Right cardiac atrium (tissue), 5 donors: ENCODE data around the gene CNST. TPM values are rescaled to one million over a fixed set of nuclear protein-coding genes. Genes with fewer than 3 reads are reported as not detected.
A peak's percentile ranks its signal among the peaks of the same experiment; 100 is the strongest.

Source experiments
- ATAC-seq, 2 donors: fragments of 200-7000 bp; cut with Tn5 transposase; one replicate each; pipeline versions ENCODE4 v1.8.0 to v1.9.1; 2020; ENCODE audit warnings: moderate library complexity in 2 of 2, mild to moderate bottlenecking in 1 of 2
- DNase-seq, 3 donors: peaks; one replicate each; pipeline ENCODE4 v3.0.0-alpha.2; 2020
- H3K27ac ChIP-seq: one replicate; pipeline ENCODE4 v1.5.1; 2013; ENCODE audit warnings: mild to moderate bottlenecking, low read length, control low read depth, moderate library complexity
- H3K27me3 ChIP-seq: one replicate; pipeline ENCODE4 v1.6.1; 2013; ENCODE audit not compliant: control insufficient read depth, insufficient read depth
- H3K4me1 ChIP-seq: one replicate; pipeline ENCODE4 v1.6.1; 2013; ENCODE audit warnings: low read length; ENCODE audit not compliant: control insufficient read depth, insufficient read depth
- H3K4me3 ChIP-seq: one replicate; pipeline ENCODE4 v1.5.1; 2013; ENCODE audit warnings: low read length, control low read depth
- H3K9me3 ChIP-seq: one replicate; pipeline ENCODE4 v1.6.1; 2013; ENCODE audit warnings: low read length; ENCODE audit not compliant: control insufficient read depth
- WGBS: extraction: QIAGEN DNeasy Blood & Tissue Kit; methylation state at CpG from one replicate; pipeline ENCODE4 v1.1.7; 2013; 5-methylcytosine and 5-hydroxymethylcytosine counted together
- intact Hi-C, 4 donors: fragments of 100-400 bp; cut with DNase I; formaldehyde crosslinking; loops; one replicate each; pipeline versions ENCODE4 v1.11.0 to v1.14.0; 2022 to 2023
- polyA plus RNA-seq: library from polyadenylated mRNA; stranded (reverse); fragments of 200-250 nt; gene quantifications from one replicate; pipeline ENCODE4 v1.2.3, GENCODE V29; 2013
- total RNA-seq, 4 donors: library from RNA; stranded (reverse); fragmentation: NEBNext Ultra II Directional; extraction: Animal tissue kit (Norgen Biotek cat#: 25700); gene quantifications; one replicate each; pipeline ENCODE4 v1.2.1, GENCODE V29; 2021
- donor health status: healthy with polysubstance abuse.
- donor health status: DM: no; HTN: yes; CAD: no.
- donor health status: DM: no; HTN: no; CAD: no.
- donor health status: DM: no; HTN: yes; CAD: no; lungs with severe emphysema.
- donor health status: DM: yes; HTN: yes; CAD: no.

CNST gene
- total and polyA plus RNA-seq, 5 donors: 7.3 to 32.6 (median 19.7) TPM

- Histone ChIP-seq H3K4me3 (peak overlapping the region; percentile 33), H3K4me1 (peaks cover 2% of the 10 kb centered on the region)
- peak; percentile 38 to 68 for ATAC-seq
Measured at GRCh38 chr1:246647513-246647912, 81.3 kb downstream of the CNST start.

GRCh38 chr1:246651012-246651695 lies 84.9 kb downstream of the CNST start:
- peak overlapping the region; percentile 52 for H3K27ac ChIP-seq
- H3K9me3 ChIP-seq: no peaks in the 10 kb centered on the region
- no peaks in the 10 kb centered on the region for H3K27me3 ChIP-seq
- ATAC-seq (no peak), DNase-seq (no peak)
- H3K4me3 ChIP-seq: no peak overlapping the region
- WGBS: 50% methylated on average over 6 of the region's 6 CpGs
- intact Hi-C loops: no loop called here
- H3K4me1 ChIP-seq: peaks cover 5% of the 10 kb centered on the region

More at GRCh38 chr1:246647513-246647912, 81.3 kb downstream of the CNST start:
- intact Hi-C loops: loop anchor here in 2 of 4 donors (5.0 kb wide), 2 partner anchors 35 to 50 kb away; no protein-coding TSS in a partner anchor
- WGBS: 57% methylated on average over 8 of the region's 8 CpGs
- no peak for DNase-seq
- Histone ChIP-seq H3K9me3 (no peaks in the 10 kb centered on the region), H3K27ac (peak overlapping the region; percentile 70), H3K27me3 (no peaks in the 10 kb centered on the region)

GRCh38 chr1:246658567-246658966 lies 92.3 kb downstream of the CNST start:
- intact Hi-C loops: no loop called here
- no peak overlapping the region for H3K27ac ChIP-seq
- no peaks in the 10 kb centered on the region for H3K9me3 ChIP-seq
- H3K27me3 ChIP-seq: no peaks in the 10 kb centered on the region
- ATAC-seq (no peak), DNase-seq (no peak)
- no peaks in the 10 kb centered on the region for H3K4me1 ChIP-seq
- 77% methylated on average over 6 of the region's 6 CpGs for WGBS
- no peak overlapping the region for H3K4me3 ChIP-seq

GRCh38 chr1:246659594-246660140 lies 93.4 kb downstream of the CNST start:
- no peaks in the 10 kb centered on the region for H3K4me1 ChIP-seq
- H3K27ac ChIP-seq: no peak overlapping the region
- no peak overlapping the region for H3K4me3 ChIP-seq
- WGBS: 92% methylated on average over 6 of the region's 6 CpGs
- H3K27me3 ChIP-seq: no peaks in the 10 kb centered on the region
- intact Hi-C loops: no loop called here
- ATAC-seq (no peak), DNase-seq (no peak)
- H3K9me3 ChIP-seq: no peaks in the 10 kb centered on the region

- Histone ChIP-seq H3K27me3 (no peaks in the 10 kb centered on the region), H3K4me1 (no peaks in the 10 kb centered on the region), H3K27ac (no peak overlapping the region), H3K9me3 (no peaks in the 10 kb centered on the region), H3K4me3 (no peak overlapping the region)
- WGBS: 86% methylated on average over 2 of the region's 2 CpGs
- DNase-seq: no peak
- intact Hi-C loops: no loop called here
- ATAC-seq: no peak
Measured at GRCh38 chr1:246661451-246661850, 95.2 kb downstream of the CNST start.

- no peak for ATAC-seq
- Histone ChIP-seq H3K4me1 (no peaks in the 10 kb centered on the region), H3K9me3 (no peaks in the 10 kb centered on the region), H3K27ac (no peak overlapping the region), H3K27me3 (no peaks in the 10 kb centered on the region), H3K4me3 (no peak overlapping the region)
- intact Hi-C loops: no loop called here
- DNase-seq: no peak
- 79% methylated on average over 5 of the region's 5 CpGs for WGBS
Measured at GRCh38 chr1:246667773-246668172, 101.5 kb downstream of the CNST start.

- no peaks in the 10 kb centered on the region for H3K27me3 ChIP-seq
- DNase-seq: no peak
Measured at GRCh38 chr1:246669659-246670058, 103.4 kb downstream of the CNST start.

GRCh38 chr1:246674049-246674448 lies 107.8 kb downstream of the CNST start:
- WGBS: 90% methylated on average over 8 of the region's 8 CpGs
- intact Hi-C loops: no loop called here
- ATAC-seq: no peak
- no peak for DNase-seq
- H3K9me3 ChIP-seq: no peaks in the 10 kb centered on the region
- no peaks in the 10 kb centered on the region for H3K27me3 ChIP-seq
- H3K27ac ChIP-seq: no peak overlapping the region
- peaks cover 2% of the 10 kb centered on the region for H3K4me1 ChIP-seq
- no peak overlapping the region for H3K4me3 ChIP-seq

More at GRCh38 chr1:246669659-246670058, 103.4 kb downstream of the CNST start:
- Histone ChIP-seq H3K4me3 (no peak overlapping the region), H3K27ac (no peak overlapping the region), H3K9me3 (no peaks in the 10 kb centered on the region), H3K4me1 (no peaks in the 10 kb centered on the region)
- intact Hi-C loops: no loop called here
- no peak for ATAC-seq
- 86% methylated on average over 6 of the region's 6 CpGs for WGBS

GRCh38 chr1:246677842-246678241 lies 111.6 kb downstream of the CNST start:
- intact Hi-C loops: no loop called here
- Histone ChIP-seq H3K27ac (no peak overlapping the region), H3K9me3 (no peaks in the 10 kb centered on the region), H3K4me1 (peaks cover 9% of the 10 kb centered on the region), H3K27me3 (no peaks in the 10 kb centered on the region), H3K4me3 (no peak overlapping the region)
- DNase-seq (no peak), ATAC-seq (no peak)
- 72% methylated on average over 2 of the region's 2 CpGs for WGBS

- WGBS: 74% methylated on average over 18 of the region's 18 CpGs
- H3K4me3 ChIP-seq: no peak overlapping the region
- peak in 1 of 2 donors; percentile 54 for ATAC-seq
- intact Hi-C loops: no loop called here
- peak overlapping the region; percentile 45 for H3K27ac ChIP-seq
- DNase-seq: peak in 1 of 3 donors; percentile 69
- peaks cover 9% of the 10 kb centered on the region for H3K4me1 ChIP-seq
- no peaks in the 10 kb centered on the region for H3K27me3 ChIP-seq
- H3K9me3 ChIP-seq: no peaks in the 10 kb centered on the region
Measured at GRCh38 chr1:246678816-246679793, 112.8 kb downstream of the CNST start.

- Histone ChIP-seq H3K4me1 (peaks cover 9% of the 10 kb centered on the region), H3K27ac (peak overlapping the region; percentile 71), H3K27me3 (no peaks in the 10 kb centered on the region), H3K4me3 (no peak overlapping the region), H3K9me3 (no peaks in the 10 kb centered on the region)
- intact Hi-C loops: loop anchor here in 1 of 4 donors (5.0 kb wide), 1 partner anchor 32 kb away; no protein-coding TSS in a partner anchor
- DNase-seq (no peak), ATAC-seq (no peak)
- WGBS: 65% methylated on average over 1 of the region's 1 CpG
Measured at GRCh38 chr1:246679794-246680177, 113.5 kb downstream of the CNST start.
